HTERT RPE-1 (cell line): Measurements from ENCODE around the gene DMTF1.
"Not testable (repeated sequence)": the region's sequence is repeated elsewhere in the genome, so short reads cannot be mapped to it uniquely, and the experiment has no call there.

ENCODE experiments used
- in situ Hi-C: fragments of 300-500 bp; cut with MboI; formaldehyde crosslinking; loops from 4 replicates; pipeline ENCODE4 v1.14.3; 2020; ENCODE audit warnings: low sequenced_read_pairs

Gene DMTF1

GRCh38 chr7:87192784-87193487 lies 40.7 kb downstream of the DMTF1 start:
- in situ Hi-C loops = no loop called here

- in situ Hi-C loops = no loop called here
Measured at GRCh38 chr7:87193912-87194311, 41.7 kb downstream of the DMTF1 start.

- in situ Hi-C loops = no loop called here
Measured at GRCh38 chr7:87199241-87199640, 47.0 kb downstream of the DMTF1 start.

GRCh38 chr7:87199700-87200450 lies 47.6 kb downstream of the DMTF1 start:
- in situ Hi-C loops = no loop called here

- in situ Hi-C loops = no loop called here
Measured at GRCh38 chr7:87202208-87202607, 50.0 kb downstream of the DMTF1 start.

GRCh38 chr7:87202705-87203104 lies 50.5 kb downstream of the DMTF1 start:
- in situ Hi-C loops = no loop called here

GRCh38 chr7:87203929-87204328 lies 51.7 kb downstream of the DMTF1 start:
- in situ Hi-C loops = not testable (repeated sequence)

- in situ Hi-C loops = no loop called here
Measured at GRCh38 chr7:87204933-87205332, 52.7 kb downstream of the DMTF1 start.

- in situ Hi-C loops = not testable (repeated sequence)
Measured at GRCh38 chr7:87205701-87206100, 53.4 kb downstream of the DMTF1 start.

- in situ Hi-C loops = no loop called here
Measured at GRCh38 chr7:87206361-87206760, 54.1 kb downstream of the DMTF1 start.

- in situ Hi-C loops = no loop called here
Measured at GRCh38 chr7:87209295-87209924, 57.2 kb downstream of the DMTF1 start.

GRCh38 chr7:87210506-87210905 lies 58.3 kb downstream of the DMTF1 start:
- in situ Hi-C loops = no loop called here

GRCh38 chr7:87212498-87212897 lies 60.2 kb downstream of the DMTF1 start:
- in situ Hi-C loops = no loop called here

- in situ Hi-C loops = no loop called here
Measured at GRCh38 chr7:87213252-87213651, 61.0 kb downstream of the DMTF1 start.

GRCh38 chr7:87213811-87214210 lies 61.6 kb downstream of the DMTF1 start:
- in situ Hi-C loops = no loop called here

GRCh38 chr7:87215046-87215445 lies 62.8 kb downstream of the DMTF1 start:
- in situ Hi-C loops = no loop called here

GRCh38 chr7:87216701-87217508 lies 64.7 kb downstream of the DMTF1 start:
- in situ Hi-C loops = no loop called here

- in situ Hi-C loops = no loop called here
Measured at GRCh38 chr7:87217983-87218653, 65.9 kb downstream of the DMTF1 start.

GRCh38 chr7:87218796-87219544 lies 66.7 kb downstream of the DMTF1 start:
- in situ Hi-C loops = no loop called here

- in situ Hi-C loops = no loop called here
Measured at GRCh38 chr7:87219545-87220025, 67.3 kb downstream of the DMTF1 start, which contains the start of gene TMEM243. TMEM243 (minus strand) TSS chr7:87219732; CDS start chr7:87219503, 229 bp downstream.
